Measurements from ENCODE around the gene LRMDA. TPM values are rescaled to one million over a fixed set of nuclear protein-coding genes. Genes with fewer than 3 reads are reported as not detected.
"Not testable (repeated sequence)": the region's sequence is repeated elsewhere in the genome, so short reads cannot be mapped to it uniquely, and the experiment has no call there.

The LRMDA gene
- total and polyA plus RNA-seq, 2 donors (not counting 1 experiment from before 2014, with no cell fraction given): 0.12 TPM; not detected in 1

DNA sequence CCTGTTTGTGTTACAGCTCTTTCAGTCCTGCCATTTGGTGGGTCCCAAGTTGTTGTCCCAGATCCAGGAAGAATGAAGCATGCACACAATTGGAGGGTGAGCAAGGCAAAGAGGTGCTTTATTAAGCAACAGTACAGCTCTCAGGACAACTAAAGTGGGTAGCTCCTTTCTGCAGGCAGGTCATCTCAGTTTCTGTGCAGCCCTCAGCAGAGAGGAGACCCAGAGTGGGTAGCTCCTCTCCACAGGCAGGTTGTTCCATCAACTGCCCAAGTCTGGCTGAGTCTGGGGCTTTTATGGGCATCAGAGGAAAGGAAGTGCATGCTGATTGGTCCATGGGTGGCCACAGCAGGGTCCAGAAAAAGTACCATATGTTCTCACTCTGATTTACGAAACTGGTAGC, 624.5 kb downstream of the LRMDA start:
- Mint-ChIP-seq H3K27me3 (no peaks in the 10 kb centered on the region), H3K4me1 (no peaks in the 10 kb centered on the region), H3K9me3 (ENCODE audit: insufficient read depth) (peaks cover 6% of the 10 kb centered on the region), H3K4me3 (no peak overlapping the region), H3K27ac (no peak overlapping the region)
- H2AFZ ChIP-seq (ENCODE audit: insufficient read depth, low read depth, low read length, poor library complexity, severe bottlenecking): no peak overlapping the region
- WGBS (ENCODE audit: insufficient coverage): 92% methylated on average over 1 of the region's 1 CpG
- peaks cover 0 to 17% (median 0%) of the 10 kb centered on the region in 3 donors for H3K9me3 ChIP-seq (ENCODE audit: control extremely low read depth in 1 of 3, control insufficient read depth in 2 of 3, insufficient read depth in 1 of 3, low read length in 2 of 3)
- H3K9ac ChIP-seq (ENCODE audit: low read length): no peak overlapping the region
- POLR2A ChIA-PET: no interaction called here
- no peaks in the 10 kb centered on the region for H3K36me3 ChIP-seq (replicated peaks in 1 of 2; ENCODE audit: control extremely low read depth in 1 of 2, control insufficient read depth in 1 of 2, extremely low read depth in 1 of 2, insufficient read depth in 2 of 2, low read length in 1 of 2)
- intact Hi-C loops (cut with micrococcal nuclease): no loop called here
- H3K27ac ChIP-seq (ENCODE audit: low read length in 2 of 2): no peak overlapping the region
- no peaks in the 10 kb centered on the region for H3K79me2 ChIP-seq (ENCODE audit: control insufficient read depth, insufficient read depth, low read length)
- ATAC-seq (ENCODE audit: low read depth) (no peak), DNase-seq (no peak)
- H4K20me1 ChIP-seq (ENCODE audit: control insufficient read depth, insufficient read depth, low read length, poor library complexity, severe bottlenecking): no peaks in the 10 kb centered on the region
- no peak overlapping the region for H3K4me3 ChIP-seq (ENCODE audit: control extremely low read depth in 1 of 5, extremely low read depth in 1 of 5, insufficient read depth in 1 of 5, low read depth in 2 of 5, low read length in 4 of 5)
- no peak overlapping the region for H3K4me2 ChIP-seq (replicated peaks; ENCODE audit: low read depth, low read length, poor library complexity, severe bottlenecking)
- H3K27me3 ChIP-seq (replicated peaks in 1 of 4; ENCODE audit: control extremely low read depth in 1 of 4, control insufficient read depth in 3 of 4, insufficient read depth in 4 of 4, low read length in 3 of 4): no peaks in the 10 kb centered on the region
- no peaks in the 10 kb centered on the region for H3K4me1 ChIP-seq (ENCODE audit: control insufficient read depth in 2 of 2, insufficient read depth in 2 of 2, low read length in 2 of 2)
- CTCF ChIA-PET: no interaction called here
- TF ChIP-seq EZH2 (IDR thresholded peaks at IDR 0.05; ENCODE audit: borderline replicate concordance, insufficient read depth, low read depth, low read length, poor library complexity, severe bottlenecking) (no peak), CTCF (IDR thresholded peaks at IDR 0.05) (no peak)

DNA sequence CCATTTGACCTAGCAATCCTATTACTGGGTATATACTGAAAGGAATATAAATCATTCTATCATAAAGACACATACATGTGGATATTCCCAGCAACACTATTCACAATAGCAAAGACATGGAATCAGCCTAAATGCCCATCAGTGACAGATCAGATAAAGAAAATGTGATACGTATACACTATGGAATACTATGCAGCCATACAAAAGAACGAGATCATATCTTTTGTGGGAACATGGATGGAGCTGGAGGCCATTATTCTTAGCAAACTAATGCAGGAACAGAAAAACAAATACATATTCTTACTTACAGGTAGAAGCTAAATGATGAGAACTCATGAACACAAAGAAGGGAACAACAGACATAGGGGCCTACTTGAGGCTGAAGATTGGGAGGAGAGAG, 629.6 kb downstream of the LRMDA start:
- H3K27ac ChIP-seq (ENCODE audit: low read length in 2 of 2); H4K20me1 ChIP-seq (ENCODE audit: control insufficient read depth, insufficient read depth, low read length, poor library complexity, severe bottlenecking); H3K4me3 Mint-ChIP-seq; intact Hi-C loops (cut with micrococcal nuclease); H3K4me1 ChIP-seq (ENCODE audit: control insufficient read depth in 2 of 2, insufficient read depth in 2 of 2, low read length in 2 of 2); ATAC-seq (ENCODE audit: low read depth); H3K27me3 Mint-ChIP-seq; H3K9ac ChIP-seq (ENCODE audit: low read length); H3K27ac Mint-ChIP-seq; H2AFZ ChIP-seq (ENCODE audit: insufficient read depth, low read depth, low read length, poor library complexity, severe bottlenecking); H3K4me1 Mint-ChIP-seq; H3K79me2 ChIP-seq (ENCODE audit: control insufficient read depth, insufficient read depth, low read length); H3K36me3 ChIP-seq (replicated peaks in 1 of 2; ENCODE audit: control extremely low read depth in 1 of 2, control insufficient read depth in 1 of 2, extremely low read depth in 1 of 2, insufficient read depth in 2 of 2, low read length in 1 of 2); H3K4me2 ChIP-seq (replicated peaks; ENCODE audit: low read depth, low read length, poor library complexity, severe bottlenecking); H3K9me3 ChIP-seq (ENCODE audit: control extremely low read depth in 1 of 3, control insufficient read depth in 2 of 3, insufficient read depth in 1 of 3, low read length in 2 of 3); POLR2A ChIA-PET; DNase-seq; H3K27me3 ChIP-seq (replicated peaks in 1 of 4; ENCODE audit: control extremely low read depth in 1 of 4, control insufficient read depth in 3 of 4, insufficient read depth in 4 of 4, low read length in 3 of 4); CTCF ChIA-PET; H3K4me3 ChIP-seq (ENCODE audit: control extremely low read depth in 1 of 5, extremely low read depth in 1 of 5, insufficient read depth in 1 of 5, low read depth in 2 of 5, low read length in 4 of 5); H3K9me3 Mint-ChIP-seq (ENCODE audit: insufficient read depth): not testable (repeated sequence)
- no CpG with 5 or more reads among the region's 2 CpGs for WGBS (ENCODE audit: insufficient coverage)
